Common myeloid progenitor, CD34-positive (primary cell): ENCODE measurements around the gene LTF.

Experiments
- CTCF ChIA-PET: fragments of 350-600 bp; sonication (Branson Sonifier 250); formaldehyde crosslinking; loops from one replicate; lab custom pipeline; 2021; ENCODE audit warnings: antibody characterized with exemption; lab: Charles Lee
- POLR2A ChIA-PET: fragments of 350-600 bp; sonication (Branson Sonifier 250); formaldehyde crosslinking; loops from one replicate; lab custom pipeline; 2021; ENCODE audit warnings: antibody characterized with exemption; lab: Charles Lee
- DNase-seq, 3 donors: peaks; one replicate each; pipeline versions ENCODE4 v3.0.0 to v3.0.0-alpha.2; 2013
- H3K27ac ChIP-seq, 2 experiments: 1 replicate in 1 of 2; 2 replicates in 1 of 2; pipeline ENCODE4 v1.7.0; 2013; ENCODE audit warnings: inconsistent platforms in 2 of 2, low read length in 2 of 2, mild to moderate bottlenecking in 2 of 2, low read depth in 1 of 2, moderate library complexity in 1 of 2; ENCODE audit not compliant: severe bottlenecking in 2 of 2, insufficient read depth in 1 of 2, poor library complexity in 1 of 2
- H3K27me3 ChIP-seq, 5 experiments: replicated peaks in 2 of 5; 1 replicate in 3 of 5; 2 replicates in 2 of 5; pipeline versions ENCODE4 v1.6.1 to v1.7.0; 2013; ENCODE audit warnings: low read length in 4 of 5, mild to moderate bottlenecking in 2 of 5, moderate library complexity in 2 of 5, inconsistent platforms in 1 of 5; ENCODE audit not compliant: insufficient read depth in 5 of 5, control insufficient read depth in 4 of 5
- H3K36me3 ChIP-seq, 4 experiments: 1 replicate in 2 of 4; 2 replicates in 2 of 4; pipeline versions ENCODE4 v1.6.1 to v1.7.0; 2013; ENCODE audit warnings: low read length in 3 of 4, control low read depth in 1 of 4, mild to moderate bottlenecking in 1 of 4; ENCODE audit not compliant: control insufficient read depth in 4 of 4, insufficient read depth in 4 of 4
- H3K4me1 ChIP-seq, 4 experiments: 1 replicate in 3 of 4; 2 replicates in 1 of 4; pipeline versions ENCODE4 v1.6.1 to v1.7.1; 2013; ENCODE audit warnings: low read length in 3 of 4, mild to moderate bottlenecking in 3 of 4, control low read depth in 1 of 4, inconsistent platforms in 1 of 4, moderate library complexity in 1 of 4; ENCODE audit not compliant: control insufficient read depth in 4 of 4, insufficient read depth in 4 of 4; ENCODE audit errors: control extremely low read depth in 1 of 4
- H3K4me3 ChIP-seq, 7 experiments: 1 replicate in 4 of 7; 2 replicates in 3 of 7; pipeline versions ENCODE4 v1.5.1 to v1.7.0; 2013; ENCODE audit warnings: mild to moderate bottlenecking in 7 of 7, low read length in 6 of 7, moderate library complexity in 6 of 7, inconsistent platforms in 2 of 7, low read depth in 2 of 7, control low read depth in 1 of 7; ENCODE audit not compliant: insufficient read depth in 4 of 7, control insufficient read depth in 1 of 7; ENCODE audit errors: extremely low read depth in 1 of 7
- H3K9me3 ChIP-seq, 5 experiments: 1 replicate in 4 of 5; 2 replicates in 1 of 5; pipeline versions ENCODE4 v1.6.1 to v1.7.1; 2013; ENCODE audit warnings: low read length in 4 of 5, mild to moderate bottlenecking in 2 of 5, inconsistent platforms in 1 of 5, low read depth in 1 of 5, moderate library complexity in 1 of 5; ENCODE audit not compliant: control insufficient read depth in 4 of 5, insufficient read depth in 2 of 5; ENCODE audit errors: control extremely low read depth in 1 of 5
- WGBS: methylation state at CpG from one replicate; pipeline ENCODE4 v1.1.5; 2013; ENCODE audit not compliant: insufficient coverage; 5-methylcytosine and 5-hydroxymethylcytosine counted together

LTF gene

GRCh38 chr3:46447228-46447985 is 17.3 kb downstream of the LTF start:
- ChIA-PET POLR2A (no interaction called here), CTCF (interaction anchor here (0.9 to 2.8 kb wide), 5 partner anchors 15 to 361 kb away, joined by 3 to 10 read pairs (median 5); partner anchors contain the start of gene CCR1)
- Histone ChIP-seq H3K27ac (no peak overlapping the region), H3K4me3 (no peak overlapping the region), H3K36me3 (no peaks in the 10 kb centered on the region), H3K27me3 (no peaks in the 10 kb centered on the region), H3K4me1 (peaks cover 0 to 25% (median 0%) of the 10 kb centered on the region in 4 experiments), H3K9me3 (no peaks in the 10 kb centered on the region)
- DNase-seq = peak; percentile 28 to 85 (median 81)
- WGBS = 45% methylated on average over 4 of the region's 5 CpGs

DNA sequence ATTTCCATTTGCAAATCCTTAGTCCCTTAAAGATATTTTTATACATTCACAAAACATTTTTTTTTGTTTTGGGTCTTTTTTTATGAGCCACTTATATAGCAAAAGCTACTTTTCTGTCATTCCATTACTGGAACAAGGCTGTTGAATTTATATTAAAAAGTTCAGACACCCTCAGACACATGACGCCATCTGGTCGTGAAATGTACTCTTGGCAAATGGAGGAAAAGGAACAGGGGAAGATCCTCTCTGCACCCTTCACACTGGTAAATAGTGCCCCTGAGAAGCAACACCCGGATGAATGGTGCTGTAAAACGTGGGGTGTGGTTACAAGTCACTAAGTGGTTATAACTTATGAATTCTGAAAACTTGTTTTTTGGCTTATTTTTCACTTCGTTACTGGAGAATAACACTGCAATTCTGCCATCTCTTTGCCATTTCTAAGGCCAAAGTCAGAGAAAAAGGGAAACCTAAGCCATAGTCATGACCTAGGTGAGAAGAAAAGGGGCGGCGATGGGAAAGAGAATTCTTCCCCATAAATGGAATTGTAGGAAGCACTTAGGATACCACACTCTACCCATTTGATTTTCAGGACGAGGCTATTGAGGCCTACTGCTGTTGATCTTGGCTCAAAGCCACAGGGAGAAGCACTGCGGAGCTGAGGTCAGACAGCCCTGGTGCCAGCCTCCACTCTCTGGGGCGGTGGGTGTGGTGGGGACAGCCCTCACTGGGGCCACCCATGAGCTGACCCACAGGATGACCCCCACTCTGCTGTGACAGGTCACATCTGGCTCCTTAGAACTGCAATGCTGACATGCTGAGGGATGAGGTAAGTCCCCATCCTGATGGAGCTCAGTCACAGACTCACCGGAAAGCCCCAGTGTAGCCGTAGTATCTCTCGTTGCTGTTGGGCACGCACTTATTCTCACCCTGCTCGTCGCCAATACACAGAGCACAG is 21.9 kb downstream of the LTF start:
- no peak for DNase-seq
- Histone ChIP-seq H3K4me3 (no peak overlapping the region), H3K4me1 (peaks cover 5 to 51% (median 9%) of the 10 kb centered on the region in 4 experiments), H3K36me3 (no peaks in the 10 kb centered on the region), H3K27me3 (no peaks in the 10 kb centered on the region), H3K9me3 (no peaks in the 10 kb centered on the region), H3K27ac (no peak overlapping the region)
- POLR2A ChIA-PET = no interaction called here
- WGBS = 98% methylated on average over 12 of the region's 16 CpGs
- CTCF ChIA-PET = interaction anchor here (0.8 to 1.9 kb wide), 5 partner anchors 12 to 187 kb away, joined by 3 to 4 read pairs (median 3); no protein-coding TSS in a partner anchor

DNA sequence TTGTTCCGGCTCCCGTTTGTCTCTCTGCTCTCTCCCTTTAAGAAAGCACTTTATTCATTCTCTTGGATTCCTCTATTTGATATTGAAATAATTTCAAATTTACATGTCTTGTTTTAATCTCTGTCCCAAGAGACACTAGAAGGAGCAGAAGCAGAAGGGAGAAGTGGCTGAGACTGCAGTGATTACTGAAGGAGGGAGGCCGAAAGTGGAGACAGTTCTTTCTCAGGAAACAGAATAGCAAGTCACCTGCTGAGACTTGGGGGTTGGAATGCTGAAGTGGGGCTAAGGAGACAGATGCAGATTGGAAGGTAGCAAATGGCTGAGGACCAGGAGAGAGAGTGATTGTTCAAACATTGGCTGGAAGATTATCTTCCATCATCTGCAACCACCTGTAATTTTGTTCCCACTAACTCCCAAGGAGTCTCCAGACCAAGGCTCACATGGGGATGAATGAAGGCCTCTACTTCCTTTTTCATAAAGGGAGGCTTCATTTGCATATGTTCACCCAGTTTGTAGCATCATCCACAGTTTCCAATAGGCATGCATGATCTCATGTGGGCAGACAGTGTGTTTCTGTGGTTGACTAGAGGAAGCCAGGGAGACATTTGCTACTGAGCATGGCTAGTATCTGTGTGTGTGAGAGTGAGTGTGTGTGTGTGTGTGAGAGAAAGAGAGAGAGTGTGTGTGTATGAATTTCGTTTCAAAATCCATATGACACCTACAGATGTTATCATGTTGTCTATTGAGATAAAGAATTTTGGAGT is 24.0 kb downstream of the LTF start:
- CTCF ChIA-PET = no interaction called here
- Histone ChIP-seq H3K27me3 (no peaks in the 10 kb centered on the region), H3K4me1 (peaks cover 5 to 33% (median 9%) of the 10 kb centered on the region in 4 experiments), H3K4me3 (no peak overlapping the region), H3K36me3 (no peaks in the 10 kb centered on the region), H3K9me3 (no peaks in the 10 kb centered on the region), H3K27ac (no peak overlapping the region)
- POLR2A ChIA-PET = no interaction called here
- 86% methylated on average over 1 of the region's 4 CpGs for WGBS
- DNase-seq = peak; percentile 56 to 93 (median 83)

DNA sequence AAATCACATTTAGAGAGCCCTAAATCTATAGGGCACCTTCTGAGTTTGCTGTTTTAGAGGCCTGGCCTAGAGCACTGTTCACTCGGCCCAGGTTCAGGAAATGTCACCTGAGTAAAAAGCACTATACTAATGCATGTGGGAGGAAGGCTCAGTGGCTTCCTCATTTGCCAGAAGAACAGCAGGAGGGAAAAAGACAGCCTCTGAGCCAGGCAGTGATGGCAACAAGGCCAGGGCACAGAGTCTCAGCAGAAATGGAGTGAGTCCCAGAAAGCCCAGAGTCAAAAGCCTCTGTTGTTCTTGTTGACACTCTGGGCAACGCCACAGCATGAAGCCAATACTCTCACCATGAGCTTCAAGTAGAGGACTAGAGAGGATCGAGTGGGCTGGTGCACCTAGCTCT is 25.9 kb downstream of the LTF start:
- CTCF ChIA-PET = interaction anchor here (0.7 to 1.9 kb wide), 4 partner anchors 9 to 162 kb away, joined by 3 to 7 read pairs (median 4); no protein-coding TSS in a partner anchor
- H3K36me3 ChIP-seq = no peaks in the 10 kb centered on the region
- H3K27ac ChIP-seq = no peak overlapping the region
- H3K4me3 ChIP-seq = no peak overlapping the region
- no peaks in the 10 kb centered on the region for H3K27me3 ChIP-seq
- peaks cover 5 to 41% (median 9%) of the 10 kb centered on the region in 4 experiments for H3K4me1 ChIP-seq
- no peak for DNase-seq
- POLR2A ChIA-PET = no interaction called here
- WGBS = 72% methylated on average over 3 of the region's 3 CpGs
- H3K9me3 ChIP-seq = no peaks in the 10 kb centered on the region

- Histone ChIP-seq H3K9me3 (peaks cover 0 to 11% (median 2%) of the 10 kb centered on the region in 5 experiments), H3K27ac (no peak overlapping the region), H3K4me3 (no peak overlapping the region), H3K4me1 (peaks cover 0 to 38% (median 2%) of the 10 kb centered on the region in 4 experiments), H3K36me3 (no peaks in the 10 kb centered on the region), H3K27me3 (no peaks in the 10 kb centered on the region)
- POLR2A ChIA-PET = interaction anchor here (0.6 kb wide), 1 partner anchor 26 kb away, joined by 3 read pairs; no protein-coding TSS in a partner anchor
- no peak for DNase-seq
- CTCF ChIA-PET = interaction anchor here (1.0 kb wide), 1 partner anchor 27 kb away, joined by 4 read pairs; no protein-coding TSS in a partner anchor
- 89% methylated on average over 3 of the region's 3 CpGs for WGBS
Measured at GRCh38 chr3:46435081-46435726, 29.5 kb downstream of the LTF start.

DNA sequence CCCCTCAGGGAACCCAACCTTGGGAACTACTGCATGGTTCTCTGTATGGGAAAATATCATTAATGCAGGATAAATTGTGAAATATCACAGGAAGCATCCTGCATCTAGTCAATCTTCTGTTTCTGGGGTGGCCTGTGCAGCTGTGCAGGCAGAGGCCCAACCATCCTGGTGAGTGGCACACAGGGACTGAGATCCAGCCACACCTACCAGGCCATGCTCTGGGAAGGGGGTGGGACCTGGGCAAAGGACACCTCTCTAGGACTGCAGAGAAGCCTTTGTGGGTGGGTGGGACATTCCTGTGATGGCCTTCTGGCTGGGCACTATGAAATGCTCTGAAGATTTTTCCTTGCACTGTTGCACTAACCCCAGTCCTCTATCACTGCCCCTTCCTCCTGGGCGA is 30.9 kb downstream of the LTF start:
- Histone ChIP-seq H3K36me3 (no peaks in the 10 kb centered on the region), H3K27ac (no peak overlapping the region), H3K27me3 (no peaks in the 10 kb centered on the region), H3K4me3 (no peak overlapping the region), H3K4me1 (peaks cover 0 to 33% (median 2%) of the 10 kb centered on the region in 4 experiments), H3K9me3 (peaks cover 0 to 11% (median 2%) of the 10 kb centered on the region in 5 experiments)
- CTCF ChIA-PET = interaction anchor here (1.0 kb wide), 1 partner anchor 14 kb away, joined by 3 read pairs; no protein-coding TSS in a partner anchor
- DNase-seq = no peak
- POLR2A ChIA-PET = no interaction called here
- no CpG with 5 or more reads among the region's 1 CpG for WGBS
